Measurements from ENCODE around the gene LTA.

DNA sequence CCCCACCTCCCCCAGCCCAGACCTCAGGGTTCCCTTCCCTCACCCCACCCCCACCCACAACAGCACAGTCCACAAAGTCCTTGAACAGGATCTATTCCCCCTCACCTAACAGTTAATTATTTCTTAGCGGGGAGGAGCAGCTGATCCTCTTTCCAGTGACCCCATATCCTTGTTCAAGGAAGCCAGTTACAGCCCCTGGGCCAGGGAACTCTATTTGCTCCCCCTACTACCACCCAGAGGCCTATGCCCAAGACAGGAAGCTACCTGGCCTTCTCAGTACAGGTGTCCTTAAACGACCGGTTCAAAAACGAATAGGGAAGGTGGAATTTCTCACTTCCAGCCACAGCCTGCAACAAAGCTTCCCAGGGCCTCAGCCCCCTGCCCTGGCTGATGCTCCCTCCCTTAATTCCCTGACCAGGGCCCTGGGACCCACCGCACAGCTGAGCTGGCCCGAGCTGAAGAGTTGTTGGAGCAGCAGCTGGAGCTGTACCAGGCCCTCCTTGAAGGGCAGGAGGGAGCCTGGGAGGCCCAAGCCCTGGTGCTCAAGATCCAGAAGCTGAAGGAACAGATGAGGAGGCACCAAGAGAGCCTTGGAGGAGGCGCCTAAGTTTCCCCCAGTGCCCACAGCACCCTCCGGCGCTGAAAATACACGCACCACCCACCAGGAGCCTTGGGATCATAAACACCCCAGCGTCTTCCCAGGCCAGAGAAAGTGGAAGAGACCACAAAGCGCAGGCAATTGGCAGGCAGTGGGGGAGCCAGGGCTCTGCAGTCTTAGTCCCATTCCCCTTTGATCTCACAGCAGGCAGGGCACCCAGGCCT lies 42.5 kb upstream of the LTA start:
- TF ChIP-seq EP300 (IDR thresholded peaks at IDR 0.05) = no peak
- TF ChIP-seq, protein P1, sequence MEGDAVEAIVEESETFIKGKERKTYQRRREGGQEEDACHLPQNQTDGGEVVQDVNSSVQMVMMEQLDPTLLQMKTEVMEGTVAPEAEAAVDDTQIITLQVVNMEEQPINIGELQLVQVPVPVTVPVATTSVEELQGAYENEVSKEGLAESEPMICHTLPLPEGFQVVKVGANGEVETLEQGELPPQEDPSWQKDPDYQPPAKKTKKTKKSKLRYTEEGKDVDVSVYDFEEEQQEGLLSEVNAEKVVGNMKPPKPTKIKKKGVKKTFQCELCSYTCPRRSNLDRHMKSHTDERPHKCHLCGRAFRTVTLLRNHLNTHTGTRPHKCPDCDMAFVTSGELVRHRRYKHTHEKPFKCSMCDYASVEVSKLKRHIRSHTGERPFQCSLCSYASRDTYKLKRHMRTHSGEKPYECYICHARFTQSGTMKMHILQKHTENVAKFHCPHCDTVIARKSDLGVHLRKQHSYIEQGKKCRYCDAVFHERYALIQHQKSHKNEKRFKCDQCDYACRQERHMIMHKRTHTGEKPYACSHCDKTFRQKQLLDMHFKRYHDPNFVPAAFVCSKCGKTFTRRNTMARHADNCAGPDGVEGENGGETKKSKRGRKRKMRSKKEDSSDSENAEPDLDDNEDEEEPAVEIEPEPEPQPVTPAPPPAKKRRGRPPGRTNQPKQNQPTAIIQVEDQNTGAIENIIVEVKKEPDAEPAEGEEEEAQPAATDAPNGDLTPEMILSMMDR (IDR thresholded peaks at IDR 0.05) = no peak

Measured in ovary (tissue), 3 donors.